ENCODE measurements around the gene RNF123. TPM values are rescaled to one million over a fixed set of nuclear protein-coding genes. Genes with fewer than 3 reads are reported as not detected.

Gene RNF123
- total and polyA plus RNA-seq, 10 of the 15 experiments (the other 5 are each of a cell fraction or from before 2014, with no cell fraction given): 4.2 to 31.5 (median 17.6) TPM

- DNase-seq (ENCODE audit: low read depth, low spot score): no peak
- Histone ChIP-seq H3K36me3 (ENCODE audit: control insufficient read depth in 2 of 2, insufficient read depth in 2 of 2, low read length in 1 of 2) (peaks cover 7 to 15% of the 10 kb centered on the region in 2 experiments), H3K27ac (ENCODE audit: control insufficient read depth, insufficient read depth) (no peak overlapping the region), H4K20me1 (ENCODE audit: control insufficient read depth, insufficient read depth) (no peaks in the 10 kb centered on the region), H3K9me3 (replicated peaks; ENCODE audit: control insufficient read depth, insufficient read depth, low read length) (no peaks in the 10 kb centered on the region), H3K79me2 (ENCODE audit: control insufficient read depth, insufficient read depth, low read length) (no peaks in the 10 kb centered on the region), H3K4me3 (no peak overlapping the region), H3K4me1 (ENCODE audit: control insufficient read depth, insufficient read depth, low read length) (no peaks in the 10 kb centered on the region), H2AFZ (ENCODE audit: control insufficient read depth, low read depth, low read length) (no peak overlapping the region), H3K27me3 (replicated peaks in 1 of 2; ENCODE audit: control insufficient read depth in 2 of 2, insufficient read depth in 2 of 2, low read length in 1 of 2) (no peaks in the 10 kb centered on the region), H3K4me2 (ENCODE audit: control insufficient read depth, insufficient read depth) (no peak overlapping the region), H3K9ac (ENCODE audit: control insufficient read depth, insufficient read depth, low read length) (no peak overlapping the region)
- RAD21 ChIA-PET (ENCODE audit: unreplicated experiment): no interaction called here
- intact Hi-C loops (cut with micrococcal nuclease; ENCODE audit: unreplicated experiment) (no loop called here), in situ Hi-C loops (cut with MboI) (no loop called here)
- CTCF ChIA-PET: no interaction called here
- SMC1A ChIA-PET (ENCODE audit: uncharacterized antibody, unreplicated experiment): no interaction called here
- no TSS peak for BruUV-seq (replicated peaks)
- FAIRE-seq: no peak
- no peak for ATAC-seq
- TF ChIP-seq FOXK2 (IDR thresholded peaks at IDR 0.05) (no peak), ZSCAN29 (IDR thresholded peaks at IDR 0.05) (no peak), MEF2B (IDR thresholded peaks at IDR 0.05; ENCODE audit: partially characterized antibody, poor library complexity, severe bottlenecking) (no peak), PML (IDR thresholded peaks at IDR 0.05; ENCODE audit: low read length) (no peak), ZBTB4 (CRISPR knock-in tag; IDR thresholded peaks at IDR 0.05) (no peak), LARP7 (IDR thresholded peaks at IDR 0.05) (no peak), ZNF622 (IDR thresholded peaks at IDR 0.05) (no peak), TCF12 (IDR thresholded peaks at IDR 0.05; ENCODE audit: low read depth, low read length) (no peak)
- POLR2A ChIA-PET: interaction anchor here (0.6 to 0.7 kb wide), 2 partner anchors 16 to 55 kb away, joined by 3 to 4 read pairs; no protein-coding TSS in a partner anchor
Measured at GRCh38 chr3:49740427-49740826, 51.1 kb downstream of the RNF123 start.
